ENCODE measurements around the gene DPF1.
"Not testable (repeated sequence)": the region's sequence is repeated elsewhere in the genome, so short reads cannot be mapped to it uniquely, and the experiment has no call there.

Gene DPF1

GRCh38 chr19:38224014-38224862 is at the start of gene DPF1:
Gene DPF1 (minus strand): TSS chr19:38224222. CDS start chr19:38224142, 80 bp downstream.
- DNase-seq = peak; percentile 57

GRCh38 chr19:38273499-38273898 is 49.5 kb upstream of the DPF1 start:
- DNase-seq = no peak

GRCh38 chr19:38270587-38271167 is 46.7 kb upstream of the DPF1 start:
- no peak for DNase-seq

- DNase-seq = no peak
Measured at GRCh38 chr19:38268539-38268938, 44.5 kb upstream of the DPF1 start.

GRCh38 chr19:38267761-38268483 is 43.9 kb upstream of the DPF1 start:
- DNase-seq = no peak

GRCh38 chr19:38266981-38267597 is 43.1 kb upstream of the DPF1 start:
- no peak for DNase-seq

- no peak for DNase-seq
Measured at GRCh38 chr19:38265921-38266429, 42.0 kb upstream of the DPF1 start.

GRCh38 chr19:38265213-38265861 is 41.3 kb upstream of the DPF1 start:
- no peak for DNase-seq

- peak; percentile 35 for DNase-seq
Measured at GRCh38 chr19:38264486-38265212, 40.6 kb upstream of the DPF1 start, which contains the start of gene SPINT2. Gene SPINT2 (plus strand): TSS chr19:38264573. CDS start chr19:38264893, 320 bp downstream.

GRCh38 chr19:38263689-38264485 is 39.9 kb upstream of the DPF1 start:
- peak; percentile 66 for DNase-seq

GRCh38 chr19:38262585-38263268 is 38.7 kb upstream of the DPF1 start:
- no peak for DNase-seq

- DNase-seq = not testable (repeated sequence)
Measured at GRCh38 chr19:38261942-38262341, 37.9 kb upstream of the DPF1 start.

- DNase-seq = no peak
Measured at GRCh38 chr19:38255383-38256014, 31.5 kb upstream of the DPF1 start.

- DNase-seq = no peak
Measured at GRCh38 chr19:38253788-38254187, 29.8 kb upstream of the DPF1 start.

GRCh38 chr19:38252941-38253691 is 29.1 kb upstream of the DPF1 start:
- DNase-seq = no peak

GRCh38 chr19:38252385-38252784 is 28.4 kb upstream of the DPF1 start:
- DNase-seq = no peak

GRCh38 chr19:38251564-38252051 is 27.6 kb upstream of the DPF1 start:
- DNase-seq = no peak

- no peak for DNase-seq
Measured at GRCh38 chr19:38250821-38251563, 27.0 kb upstream of the DPF1 start.

All from stimulated activated CD4-positive, alpha-beta T cell treated with anti-CD3 and anti-CD28 coated beads, Interleukin-4, amount 100 ng/mL, for 24 hours (primary cell).